HCT116 (cell line): ENCODE results near the gene CHADL. TPM values are rescaled to one million over a fixed set of nuclear protein-coding genes. Genes with fewer than 3 reads are reported as not detected.

Experiments
- ATAC-seq: fragments of 200-7000 bp; cut with Tn5 transposase; 2 replicates; pipeline ENCODE4 v1.9.1; 2020; ENCODE audit warnings: mild to moderate bottlenecking, moderate library complexity
- BruUV-seq: library from RNA; stranded (reverse); fragments of 400-500 nt; replicated peaks from 2 replicates; lab custom pipeline; 2021; lab: Mats Ljungman, UMichigan
- CTCF ChIA-PET: fragments of 300-600 bp; sonication (Branson Sonifier 250); formaldehyde crosslinking; loops from one replicate; lab custom pipeline; 2021; ENCODE audit warnings: antibody characterized with exemption; lab: Charles Lee
- POLR2A ChIA-PET: fragments of 300-600, 350-600 bp; sonication (Branson Sonifier 250); formaldehyde crosslinking; loops from one replicate; lab custom pipeline; 2021; ENCODE audit warnings: antibody characterized with exemption; lab: Charles Lee
- RAD21 ChIA-PET, 2 experiments: fragments of 300-600 bp; sonication (Branson Sonifier 250); formaldehyde crosslinking; loops; one replicate each; lab custom pipeline; 2023; ENCODE audit warnings: low total read pairs in 2 of 2; ENCODE audit not compliant: uncharacterized antibody in 2 of 2, unreplicated experiment in 2 of 2, low non-redundant PET in 1 of 2; lab: Charles Lee
- DNase-seq: peaks from one replicate; pipeline ENCODE4 v3.0.0-alpha.2; 2010; ENCODE audit warnings: low read depth, low spot score
- H2AFZ ChIP-seq: fragments of 200-600 bp; shearing (Covaris generic), sonication (generic); 2 replicates; pipeline ENCODE4 v1.6.1; 2017; ENCODE audit warnings: low read depth, mixed run types, mixed read lengths, antibody characterized with exemption, low read length; ENCODE audit not compliant: poor library complexity, severe bottlenecking
- H3K27ac ChIP-seq: 2 replicates; pipeline ENCODE4 v1.5.1; 2012; ENCODE audit warnings: low read depth, low read length
- H3K27me3 ChIP-seq: fragments of 200-600 bp; sonication (generic); 2 replicates; pipeline ENCODE4 v1.6.1; 2016; ENCODE audit warnings: mixed run types, low read length, mixed read lengths; ENCODE audit not compliant: insufficient read depth
- H3K36me3 ChIP-seq, 2 experiments: fragments of 200-500 bp in 1 of 2; fragments of 200-600 bp in 1 of 2; sonication (Bioruptor generic) in 1 of 2; sonication (generic) in 1 of 2; 2 replicates each; pipeline versions ENCODE4 v1.5.1 to v1.6.1; 2014 to 2016; ENCODE audit warnings: low read length in 2 of 2, inconsistent platforms in 1 of 2, mixed read lengths in 1 of 2, mixed run types in 1 of 2; ENCODE audit not compliant: insufficient read depth in 2 of 2, control insufficient read depth in 1 of 2
- H3K4me1 ChIP-seq, 2 experiments: fragments of 200-600 bp in 1 of 2; sonication (generic) in 1 of 2; 2 replicates each; pipeline versions ENCODE4 v1.5.1 to v1.6.1; 2012 to 2017; ENCODE audit warnings: low read length in 2 of 2, inconsistent platforms in 1 of 2, mild to moderate bottlenecking in 1 of 2, mixed read lengths in 1 of 2, mixed run types in 1 of 2, moderate library complexity in 1 of 2; ENCODE audit not compliant: insufficient read depth in 2 of 2, control insufficient read depth in 1 of 2
- H3K4me2 ChIP-seq: fragments of 200-600 bp; sonication (generic); 2 replicates; pipeline ENCODE4 v1.6.1; 2017; ENCODE audit warnings: mixed run types, low read length, mixed read lengths
- H3K4me3 ChIP-seq, 2 experiments: fragments of 200-600 bp in 1 of 2; sonication (generic) in 1 of 2; replicated peaks in 1 of 2; 2 replicates each; pipeline ENCODE4 v1.5.1; 2011 to 2016; ENCODE audit warnings: low read length in 2 of 2, control low read depth in 1 of 2, low read depth in 1 of 2, mild to moderate bottlenecking in 1 of 2, mixed read lengths in 1 of 2, mixed run types in 1 of 2
- H3K79me2 ChIP-seq: fragments of 200-600 bp; sonication (generic); 2 replicates; pipeline ENCODE4 v1.6.1; 2017; ENCODE audit warnings: mild to moderate bottlenecking, mixed run types, low read length, moderate library complexity, mixed read lengths; ENCODE audit not compliant: insufficient read depth
- H3K9ac ChIP-seq: fragments of 200-600 bp; sonication (generic); 2 replicates; pipeline ENCODE4 v1.6.1; 2016; ENCODE audit warnings: low read length, mixed read lengths
- H3K9me2 ChIP-seq: fragments of 200-600 bp; sonication (generic), shearing (Covaris generic); 2 replicates; pipeline ENCODE4 v1.6.1; 2017; ENCODE audit warnings: mixed run types, mild to moderate bottlenecking, moderate library complexity; ENCODE audit not compliant: insufficient read depth
- H3K9me3 ChIP-seq, 2 experiments: fragments of 200-500 bp in 1 of 2; fragments of 200-600 bp in 1 of 2; sonication (Bioruptor generic) in 1 of 2; sonication (generic) in 1 of 2; 2 replicates each; pipeline ENCODE4 v1.6.1; 2014 to 2017; ENCODE audit warnings: low read length in 2 of 2, mixed read lengths in 2 of 2, inconsistent platforms in 1 of 2, low read depth in 1 of 2, mild to moderate bottlenecking in 1 of 2, mixed run types in 1 of 2, moderate library complexity in 1 of 2; ENCODE audit not compliant: control insufficient read depth in 1 of 2, insufficient read depth in 1 of 2
- H4K20me1 ChIP-seq: fragments of 200-600 bp; sonication (generic), shearing (Covaris generic); 2 replicates; pipeline ENCODE4 v1.6.1; 2017; ENCODE audit warnings: mixed run types, mild to moderate bottlenecking, moderate library complexity; ENCODE audit not compliant: insufficient read depth
- CEBPB ChIP-seq: IDR thresholded peaks from 2 replicates; pipeline ENCODE4 v1.6.1; 2012; ENCODE audit warnings: low read depth
- EGR1 ChIP-seq: IDR thresholded peaks from 2 replicates; pipeline ENCODE4 v1.6.1; 2012; ENCODE audit warnings: low read depth
- ELF1 ChIP-seq: IDR thresholded peaks from 2 replicates; pipeline ENCODE4 v1.6.1; 2012; ENCODE audit warnings: low read depth, borderline replicate concordance
- EZH2 ChIP-seq: fragments of 200-600 bp; sonication (generic); IDR thresholded peaks from 2 replicates; pipeline ENCODE4 v1.6.1; 2017; ENCODE audit warnings: antibody characterized with exemption, mixed run types
- EZH2phosphoT487 ChIP-seq: fragments of 200-600 bp; IDR thresholded peaks from 2 replicates; pipeline ENCODE4 v1.6.1; 2018; ENCODE audit warnings: antibody characterized with exemption, borderline replicate concordance
- FOSL1 ChIP-seq: IDR thresholded peaks from 2 replicates; pipeline ENCODE4 v1.6.1; 2012; ENCODE audit warnings: low read depth
- JUND ChIP-seq: IDR thresholded peaks from 2 replicates; pipeline ENCODE4 v1.6.1; 2012
- MAX ChIP-seq: IDR thresholded peaks from 2 replicates; pipeline ENCODE4 v1.6.1; 2012
- POLR2A ChIP-seq: IDR thresholded peaks from 2 replicates; pipeline ENCODE4 v1.7.0; 2011; ENCODE audit warnings: borderline replicate concordance; ENCODE audit not compliant: insufficient read depth, insufficient read length; ENCODE audit errors: extremely low read depth
- POLR2AphosphoS5 ChIP-seq: IDR thresholded peaks from 2 replicates; pipeline ENCODE4 v1.6.1; 2011; ENCODE audit warnings: mild to moderate bottlenecking, low read depth, low read length, moderate library complexity
- REST ChIP-seq: IDR thresholded peaks from 2 replicates; pipeline ENCODE4 v1.6.1; 2012; ENCODE audit warnings: low read depth
- SIN3A ChIP-seq: IDR thresholded peaks from 2 replicates; pipeline ENCODE4 v1.6.1; 2012; ENCODE audit warnings: low read depth
- SP1 ChIP-seq: IDR thresholded peaks from 2 replicates; pipeline ENCODE4 v1.6.1; 2012; ENCODE audit warnings: low read depth
- SRF ChIP-seq: IDR thresholded peaks from 2 replicates; pipeline ENCODE4 v1.6.1; 2012; ENCODE audit warnings: low read depth
- TCF7L2 ChIP-seq: IDR thresholded peaks from 2 replicates; pipeline ENCODE4 v1.7.0; 2011; ENCODE audit warnings: borderline replicate concordance, inconsistent platforms; ENCODE audit not compliant: insufficient read depth, insufficient read length; ENCODE audit errors: extremely low read depth
- YY1 ChIP-seq: IDR thresholded peaks from 2 replicates; pipeline ENCODE4 v1.6.1; 2011; ENCODE audit warnings: low read length, low read depth, moderate library complexity, mild to moderate bottlenecking; ENCODE audit not compliant: insufficient replicate concordance; ENCODE audit errors: extremely low read depth
- ZBTB33 ChIP-seq: IDR thresholded peaks from 2 replicates; pipeline ENCODE4 v1.6.1; 2011; ENCODE audit warnings: mild to moderate bottlenecking, low read length, moderate library complexity; ENCODE audit not compliant: insufficient replicate concordance; ENCODE audit errors: extremely low read depth
- ZFX ChIP-seq: fragments of 450-650 bp; IDR thresholded peaks from 2 replicates; pipeline ENCODE4 v1.6.1; 2017
- intact Hi-C: fragments of 100-400 bp; cut with micrococcal nuclease; formaldehyde crosslinking; loops from 2 replicates; pipeline ENCODE4 v1.10.0; 2022
- total RNA-seq: library from RNA; stranded (reverse); gene quantifications from one replicate; pipeline ENCODE4 v1.2.1, GENCODE V29; 2021; ENCODE audit not compliant: unreplicated experiment

Gene CHADL
- total RNA-seq, 1 experiment from 2014 or later, result 0.47 TPM

GRCh38 chr22:41247703-41248102 is 7.0 kb upstream of the CHADL start:
- ChIA-PET RAD21 (no interaction called here), POLR2A (interaction anchor here (0.6 kb wide), 1 partner anchor 10 kb away, joined by 3 read pairs; no protein-coding TSS in a partner anchor), CTCF (no interaction called here)
- H3K9me3 ChIP-seq, result no peaks in the 10 kb centered on the region
- no peak overlapping the region for H3K9ac ChIP-seq
- H3K36me3 ChIP-seq, result peaks cover 28 to 65% of the 10 kb centered on the region in 2 experiments
- DNase-seq (no peak), ATAC-seq (no peak)
- no peaks in the 10 kb centered on the region for H4K20me1 ChIP-seq
- no peak overlapping the region for H2AFZ ChIP-seq
- no peak overlapping the region for H3K27ac ChIP-seq
- intact Hi-C loops, result no loop called here
- peaks cover under 1 to 4% of the 10 kb centered on the region in 2 experiments; a peak in 3 of 4 replicates for H3K4me1 ChIP-seq
- no peak overlapping the region for H3K4me3 ChIP-seq
- H3K79me2 ChIP-seq, result 0 out of 2 replicates have a peak, but pooled peaks cover under 1% of the 10 kb centered on the region
- H3K9me2 ChIP-seq, result no peaks in the 10 kb centered on the region
- TF ChIP-seq TCF7L2 (no peak), ZFX (no peak), ELF1 (no peak), POLR2AphosphoS5 (no peak), POLR2A (no peak), EGR1 (no peak), ZBTB33 (no peak), JUND (no peak), EZH2phosphoT487 (no peak), REST (no peak), SP1 (no peak), SRF (no peak), YY1 (no peak), SIN3A (no peak), EZH2 (no peak), CEBPB (no peak), FOSL1 (no peak), MAX (no peak)
- H3K27me3 ChIP-seq, result no peaks in the 10 kb centered on the region
- no peak overlapping the region for H3K4me2 ChIP-seq
- no TSS peak for BruUV-seq
